Activated CD8-positive, alpha-beta memory T cell treated with anti-CD3 and anti-CD28 coated beads for 24 hours (primary cell): ENCODE data around the gene SERPINE1.
"Not testable (repeated sequence)": the region's sequence is repeated elsewhere in the genome, so short reads cannot be mapped to it uniquely, and the experiment has no call there.

Source experiments
- DNase-seq: peaks from one replicate; pipeline ENCODE4 v3.0.0-alpha.2; 2020

SERPINE1 gene

GRCh38 chr7:101124376-101125056 is 2.4 kb upstream of the SERPINE1 start:
- DNase-seq: no peak

- DNase-seq: no peak
Measured at GRCh38 chr7:101125989-101126650, 784 bp upstream of the SERPINE1 start.

GRCh38 chr7:101127460-101128039 is 646 bp downstream of the SERPINE1 start:
- DNase-seq: no peak

- no peak for DNase-seq
Measured at GRCh38 chr7:101128040-101128834, 1.3 kb downstream of the SERPINE1 start.

- no peak for DNase-seq
Measured at GRCh38 chr7:101129603-101130117, 2.8 kb downstream of the SERPINE1 start.

- DNase-seq: not testable (repeated sequence)
Measured at GRCh38 chr7:101132626-101133600, 6.0 kb downstream of the SERPINE1 start.

- no peak for DNase-seq
Measured at GRCh38 chr7:101133621-101134398, 6.9 kb downstream of the SERPINE1 start.

GRCh38 chr7:101134399-101134980 is 7.6 kb downstream of the SERPINE1 start:
- DNase-seq: no peak

- DNase-seq: no peak
Measured at GRCh38 chr7:101137651-101138212, 10.8 kb downstream of the SERPINE1 start.

- peak; percentile 90 for DNase-seq
Measured at GRCh38 chr7:101138213-101138870, 11.4 kb downstream of the SERPINE1 start.

GRCh38 chr7:101140339-101140699 is 13.4 kb downstream of the SERPINE1 start:
- DNase-seq: no peak

- DNase-seq: no peak
Measured at GRCh38 chr7:101140746-101141382, 14.0 kb downstream of the SERPINE1 start.

- no peak for DNase-seq
Measured at GRCh38 chr7:101151908-101152651, 25.2 kb downstream of the SERPINE1 start.

- DNase-seq: peak; percentile 96
Measured at GRCh38 chr7:101153969-101154692, 27.2 kb downstream of the SERPINE1 start, which contains the start of gene AP1S1. TSS of gene AP1S1 (plus strand) at chr7:101154476. CDS start at chr7:101154515, 39 bp downstream.

GRCh38 chr7:101154693-101155102 is 27.8 kb downstream of the SERPINE1 start:
- DNase-seq: no peak

GRCh38 chr7:101155303-101155702 is 28.4 kb downstream of the SERPINE1 start:
- DNase-seq: no peak

- no peak for DNase-seq
Measured at GRCh38 chr7:101156277-101156676, 29.4 kb downstream of the SERPINE1 start.
